WTC11 (cell line): ENCODE data around the gene TSPAN32. TPM values are rescaled to one million over a fixed set of nuclear protein-coding genes. Genes with fewer than 3 reads are reported as not detected.

Source experiments
- ATAC-seq: fragments of 200-7000 bp; cut with Tn5 transposase; 2 replicates; pipeline ENCODE4 v1.10.0; 2021; ENCODE audit warnings: mild to moderate bottlenecking, moderate library complexity
- CTCF ChIA-PET: fragments of 300-600 bp; sonication (Branson Sonifier 250); formaldehyde crosslinking; loops from one replicate; lab custom pipeline; 2021; ENCODE audit warnings: antibody characterized with exemption; lab: Charles Lee
- POLR2A ChIA-PET: fragments of 350-600 bp; sonication (Branson Sonifier 250); formaldehyde crosslinking; loops from one replicate; lab custom pipeline; 2021; ENCODE audit warnings: antibody characterized with exemption; lab: Charles Lee
- DNase-seq: peaks from one replicate; pipeline ENCODE4 v3.0.0; 2021; ENCODE audit warnings: low spot score
- H3K27ac Mint-ChIP-seq: 2 replicates; pipeline ENCODE4 v1.8.0; 2021; ENCODE audit warnings: mixed read lengths
- H3K27me3 Mint-ChIP-seq: 2 replicates; pipeline ENCODE4 v1.8.0; 2021; ENCODE audit warnings: low read depth, mild to moderate bottlenecking, moderate library complexity, mixed read lengths
- H3K36me3 Mint-ChIP-seq: 2 replicates; pipeline ENCODE4 v1.8.0; 2021; ENCODE audit warnings: mixed read lengths
- H3K4me1 Mint-ChIP-seq: 2 replicates; pipeline ENCODE4 v1.8.0; 2022; ENCODE audit warnings: mixed read lengths
- H3K4me3 Mint-ChIP-seq: 2 replicates; pipeline ENCODE4 v1.8.0; 2021; ENCODE audit warnings: mild to moderate bottlenecking, moderate library complexity, mixed read lengths
- H3K9me3 Mint-ChIP-seq: 2 replicates; pipeline ENCODE4 v1.8.0; 2021; ENCODE audit warnings: mixed read lengths
- ATF2 ChIP-seq: sonication (generic); formaldehyde crosslinking; IDR thresholded peaks from 2 replicates; pipeline ENCODE4 v1.8.1; 2022; ENCODE audit warnings: low read depth, missing genetic modification reagents, borderline replicate concordance
- GTF2I ChIP-seq: fragments of 250-450 bp; sonication (Bioruptor Pico); conservative IDR thresholded peaks from 2 replicates; pipeline ENCODE4 v1.4.0; 2021; ENCODE audit warnings: mild to moderate bottlenecking
- MAX ChIP-seq: sonication (generic); formaldehyde crosslinking; IDR thresholded peaks from 2 replicates; pipeline ENCODE4 v1.8.0; 2022; ENCODE audit warnings: mild to moderate bottlenecking, missing genetic modification reagents
- PRRX2 ChIP-seq: fragments of 250-450 bp; sonication (Bioruptor Pico); IDR thresholded peaks from 2 replicates; pipeline ENCODE4 v1.8.0; 2021; ENCODE audit warnings: mild to moderate bottlenecking
- SMAD3 ChIP-seq: sonication (generic); formaldehyde crosslinking; IDR thresholded peaks from 2 replicates; pipeline ENCODE4 v1.8.0; 2022; ENCODE audit warnings: missing genetic modification reagents, mild to moderate bottlenecking, borderline replicate concordance
- ZNF219 ChIP-seq: sonication (generic); formaldehyde crosslinking; IDR thresholded peaks from 2 replicates; pipeline ENCODE4 v1.8.0; 2023; ENCODE audit warnings: missing genetic modification reagents, mild to moderate bottlenecking, borderline replicate concordance
- ZNF263 ChIP-seq: sonication (generic); formaldehyde crosslinking; IDR thresholded peaks from 2 replicates; pipeline ENCODE4 v1.8.1; 2022; ENCODE audit warnings: low read depth, mild to moderate bottlenecking, moderate library complexity, missing genetic modification reagents
- ZNF671 ChIP-seq: fragments of 250-450 bp; sonication (Bioruptor Pico); IDR thresholded peaks from 2 replicates; pipeline ENCODE4 v1.8.0; 2021; ENCODE audit warnings: mild to moderate bottlenecking
- total RNA-seq: library from RNA; stranded (reverse); gene quantifications from 3 replicates; pipeline ENCODE4 v1.2.3, GENCODE V29; 2021
- TF ChIP-seq, protein P1 (sequence below): fragments of 250-450 bp; sonication (Bioruptor Pico); IDR thresholded peaks from 2 replicates; pipeline ENCODE4 v1.9.0; 2021; ENCODE audit warnings: moderate library complexity, mild to moderate bottlenecking, inconsistent platforms, borderline replicate concordance
- TF ChIP-seq, protein P2 (sequence below): sonication (generic); formaldehyde crosslinking; IDR thresholded peaks from 2 replicates; pipeline ENCODE4 v1.8.0; 2023; ENCODE audit warnings: missing genetic modification reagents
- TF ChIP-seq, protein P3 (sequence below): sonication (generic); formaldehyde crosslinking; IDR thresholded peaks from 2 replicates; pipeline ENCODE4 v1.8.0; 2022; ENCODE audit warnings: mild to moderate bottlenecking, missing genetic modification reagents
- TF ChIP-seq, protein P4 (sequence below): sonication (generic); formaldehyde crosslinking; IDR thresholded peaks from 2 replicates; pipeline ENCODE4 v1.8.1; 2022; ENCODE audit warnings: mild to moderate bottlenecking, missing genetic modification reagents, moderate library complexity, borderline replicate concordance
- TF ChIP-seq, protein P5 (sequence below): fragments of 250-450 bp; sonication (Bioruptor Pico); IDR thresholded peaks from 2 replicates; pipeline ENCODE4 v2.1.2; 2022; ENCODE audit warnings: mild to moderate bottlenecking, moderate library complexity

The TSPAN32 gene
- total RNA-seq, 1 experiment from 2014 or later: not detected

- POLR2A ChIA-PET: no interaction called here
- ATAC-seq: peak; percentile 91
- CTCF ChIA-PET: interaction anchor here (0.7 to 11.0 kb wide), 17 partner anchors 10 to 417 kb away, joined by 3 to 398 read pairs (median 6); partner anchors contain the start of gene TSSC4
Measured at GRCh38 chr11:2298795-2299761, 2.7 kb upstream of the TSPAN32 start.

GRCh38 chr11:2299773-2300172 is 2.0 kb upstream of the TSPAN32 start:
- no peaks in the 10 kb centered on the region for H3K36me3 Mint-ChIP-seq
- H3K9me3 Mint-ChIP-seq: no peaks in the 10 kb centered on the region
- no peak overlapping the region for H3K27ac Mint-ChIP-seq
- CTCF ChIA-PET: interaction anchor here (1.0 to 11.0 kb wide), 11 partner anchors 87 to 143 kb away, joined by 4 to 398 read pairs (median 8); partner anchors contain the start of gene TSSC4
- no peaks in the 10 kb centered on the region for H3K4me1 Mint-ChIP-seq
- TF ChIP-seq PRRX2 (CRISPR knock-in tag) (no peak), ZNF263 (no peak), SMAD3 (CRISPR knock-in tag) (no peak), GTF2I (CRISPR knock-in tag) (no peak), ZNF671 (CRISPR knock-in tag) (no peak)
- TF ChIP-seq, protein P1, sequence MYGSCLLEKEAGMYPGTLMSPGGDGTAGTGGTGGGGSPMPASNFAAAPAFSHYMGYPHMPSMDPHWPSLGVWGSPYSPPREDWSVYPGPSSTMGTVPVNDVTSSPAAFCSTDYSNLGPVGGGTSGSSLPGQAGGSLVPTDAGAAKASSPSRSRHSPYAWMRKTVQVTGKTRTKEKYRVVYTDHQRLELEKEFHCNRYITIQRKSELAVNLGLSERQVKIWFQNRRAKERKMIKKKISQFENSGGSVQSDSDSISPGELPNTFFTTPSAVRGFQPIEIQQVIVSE (CRISPR knock-in tag): no peak
- TF ChIP-seq, protein P2, sequence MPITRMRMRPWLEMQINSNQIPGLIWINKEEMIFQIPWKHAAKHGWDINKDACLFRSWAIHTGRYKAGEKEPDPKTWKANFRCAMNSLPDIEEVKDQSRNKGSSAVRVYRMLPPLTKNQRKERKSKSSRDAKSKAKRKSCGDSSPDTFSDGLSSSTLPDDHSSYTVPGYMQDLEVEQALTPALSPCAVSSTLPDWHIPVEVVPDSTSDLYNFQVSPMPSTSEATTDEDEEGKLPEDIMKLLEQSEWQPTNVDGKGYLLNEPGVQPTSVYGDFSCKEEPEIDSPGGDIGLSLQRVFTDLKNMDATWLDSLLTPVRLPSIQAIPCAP: no peak
- TF ChIP-seq, all 79 proteins: peak for 0
- H3K27me3 Mint-ChIP-seq: peaks cover 4% of the 10 kb centered on the region
- no peak for DNase-seq
- ATAC-seq: no peak
- no peak overlapping the region for H3K4me3 Mint-ChIP-seq
- POLR2A ChIA-PET: no interaction called here

More at GRCh38 chr11:2298795-2299761, 2.7 kb upstream of the TSPAN32 start:
- no peaks in the 10 kb centered on the region for H3K36me3 Mint-ChIP-seq
- TF ChIP-seq, protein P3, sequence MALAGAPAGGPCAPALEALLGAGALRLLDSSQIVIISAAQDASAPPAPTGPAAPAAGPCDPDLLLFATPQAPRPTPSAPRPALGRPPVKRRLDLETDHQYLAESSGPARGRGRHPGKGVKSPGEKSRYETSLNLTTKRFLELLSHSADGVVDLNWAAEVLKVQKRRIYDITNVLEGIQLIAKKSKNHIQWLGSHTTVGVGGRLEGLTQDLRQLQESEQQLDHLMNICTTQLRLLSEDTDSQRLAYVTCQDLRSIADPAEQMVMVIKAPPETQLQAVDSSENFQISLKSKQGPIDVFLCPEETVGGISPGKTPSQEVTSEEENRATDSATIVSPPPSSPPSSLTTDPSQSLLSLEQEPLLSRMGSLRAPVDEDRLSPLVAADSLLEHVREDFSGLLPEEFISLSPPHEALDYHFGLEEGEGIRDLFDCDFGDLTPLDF (CRISPR knock-in tag): no peak
- no peak for TF ChIP-seq ZNF219
- no peak for TF ChIP-seq ATF2 (CRISPR knock-in tag)
- TF ChIP-seq, protein P4, sequence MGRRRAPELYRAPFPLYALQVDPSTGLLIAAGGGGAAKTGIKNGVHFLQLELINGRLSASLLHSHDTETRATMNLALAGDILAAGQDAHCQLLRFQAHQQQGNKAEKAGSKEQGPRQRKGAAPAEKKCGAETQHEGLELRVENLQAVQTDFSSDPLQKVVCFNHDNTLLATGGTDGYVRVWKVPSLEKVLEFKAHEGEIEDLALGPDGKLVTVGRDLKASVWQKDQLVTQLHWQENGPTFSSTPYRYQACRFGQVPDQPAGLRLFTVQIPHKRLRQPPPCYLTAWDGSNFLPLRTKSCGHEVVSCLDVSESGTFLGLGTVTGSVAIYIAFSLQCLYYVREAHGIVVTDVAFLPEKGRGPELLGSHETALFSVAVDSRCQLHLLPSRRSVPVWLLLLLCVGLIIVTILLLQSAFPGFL: no peak
- 0 out of 2 replicates have a peak, but pooled peaks have one; percentile 30 for TF ChIP-seq MAX (CRISPR knock-in tag)
- TF ChIP-seq, protein P5, sequence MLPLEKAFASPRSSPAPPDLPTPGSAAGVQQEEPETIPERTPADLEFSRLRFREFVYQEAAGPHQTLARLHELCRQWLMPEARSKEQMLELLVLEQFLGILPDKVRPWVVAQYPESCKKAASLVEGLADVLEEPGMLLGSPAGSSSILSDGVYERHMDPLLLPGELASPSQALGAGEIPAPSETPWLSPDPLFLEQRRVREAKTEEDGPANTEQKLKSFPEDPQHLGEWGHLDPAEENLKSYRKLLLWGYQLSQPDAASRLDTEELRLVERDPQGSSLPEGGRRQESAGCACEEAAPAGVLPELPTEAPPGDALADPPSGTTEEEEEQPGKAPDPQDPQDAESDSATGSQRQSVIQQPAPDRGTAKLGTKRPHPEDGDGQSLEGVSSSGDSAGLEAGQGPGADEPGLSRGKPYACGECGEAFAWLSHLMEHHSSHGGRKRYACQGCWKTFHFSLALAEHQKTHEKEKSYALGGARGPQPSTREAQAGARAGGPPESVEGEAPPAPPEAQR (CRISPR knock-in tag): no peak
- no peaks in the 10 kb centered on the region for H3K4me1 Mint-ChIP-seq
- no peak overlapping the region for H3K27ac Mint-ChIP-seq
- peaks cover 4% of the 10 kb centered on the region for H3K27me3 Mint-ChIP-seq
- no peak overlapping the region for H3K4me3 Mint-ChIP-seq
- no peaks in the 10 kb centered on the region for H3K9me3 Mint-ChIP-seq
- peak; percentile 72 for DNase-seq
